Smooth muscle cell (in vitro differentiated cells): ENCODE results near the gene USP49. TPM values are rescaled to one million over a fixed set of nuclear protein-coding genes. Genes with fewer than 3 reads are reported as not detected.

ENCODE experiments used
- DNase-seq: peaks from one replicate; lab custom pipeline; 2025; ENCODE audit not compliant: unreplicated experiment; lab: John Stamatoyannopoulos, UW
- H2AFZ ChIP-seq: fragments of 200-600 bp; sonication (generic); 2 replicates; pipeline ENCODE4 v1.6.0; 2016; ENCODE audit warnings: antibody characterized with exemption, low read depth, mild to moderate bottlenecking
- H3F3A ChIP-seq: fragments of 200-600 bp; sonication (generic); 2 replicates; pipeline ENCODE4 v1.6.0; 2017; ENCODE audit warnings: antibody characterized with exemption, low read depth
- H3K27ac ChIP-seq: fragments of 200-600 bp; sonication (generic); 2 replicates; pipeline ENCODE4 v1.5.1; 2016; ENCODE audit warnings: low read depth, mild to moderate bottlenecking
- H3K27me3 ChIP-seq: fragments of 200-600 bp; sonication (generic); 2 replicates; pipeline ENCODE4 v1.6.1; 2016; ENCODE audit warnings: low read depth, mild to moderate bottlenecking
- H3K36me3 ChIP-seq: fragments of 200-600 bp; sonication (generic); 2 replicates; pipeline ENCODE4 v1.5.1; 2016; ENCODE audit warnings: low read depth
- H3K4me1 ChIP-seq: fragments of 200-600 bp; sonication (generic); 2 replicates; pipeline ENCODE4 v1.5.1; 2016; ENCODE audit warnings: low read depth
- H3K4me2 ChIP-seq: fragments of 200-600 bp; sonication (generic); 2 replicates; pipeline ENCODE4 v1.6.0; 2016; ENCODE audit warnings: mild to moderate bottlenecking
- H3K4me3 ChIP-seq: fragments of 200-600 bp; sonication (generic); 2 replicates; pipeline ENCODE4 v1.5.1; 2016; ENCODE audit warnings: mild to moderate bottlenecking
- H3K79me2 ChIP-seq: fragments of 200-600 bp; sonication (generic); 2 replicates; pipeline ENCODE4 v1.6.0; 2016; ENCODE audit warnings: low read depth, mild to moderate bottlenecking
- H3K9ac ChIP-seq: fragments of 200-600 bp; sonication (generic); 2 replicates; pipeline ENCODE4 v1.6.0; 2016; ENCODE audit warnings: low read depth
- H3K9me3 ChIP-seq: fragments of 200-600 bp; sonication (generic); replicated peaks from 2 replicates; pipeline ENCODE4 v1.5.1; 2016; ENCODE audit warnings: low read depth
- H4K20me1 ChIP-seq: fragments of 200-600 bp; sonication (generic); 2 replicates; pipeline ENCODE4 v1.6.0; 2016; ENCODE audit warnings: low read depth
- CTCF ChIP-seq: fragments of 200-600 bp; sonication (generic); IDR thresholded peaks from 2 replicates; pipeline ENCODE4 v1.5.1; 2017; ENCODE audit warnings: borderline replicate concordance, mild to moderate bottlenecking, antibody characterized with exemption; ENCODE audit not compliant: insufficient read depth, poor library complexity, severe bottlenecking
- WGBS: methylation state at CpG from one replicate; pipeline ENCODE4 v1.1.7; 2016; ENCODE audit warnings: low lambda C conversion rate; 5-methylcytosine and 5-hydroxymethylcytosine counted together
- polyA plus RNA-seq: library from polyadenylated mRNA; unstranded; fragments of >200 nt; fragmentation: Nextera tagmentation; extraction: Ambion mirVana; gene quantifications from 2 replicates; pipeline ENCODE4 v1.2.1, GENCODE V29; 2016
- total RNA-seq: library from RNA; depleted of rRNA; stranded (reverse); fragments of >200 nt; gene quantifications from 2 replicates; pipeline ENCODE4 v1.2.3, GENCODE V29; 2014

USP49 gene
- total and polyA plus RNA-seq, 2 experiments from 2014 or later, result 1.9 to 5.2 TPM

- no peaks in the 10 kb centered on the region for H3K27me3 ChIP-seq
- peak within 1 kb of the TSS; percentile 92 for H2AFZ ChIP-seq
- H3K27ac ChIP-seq, result peak within 1 kb of the TSS; percentile 99
- H4K20me1 ChIP-seq, result no peaks in the 10 kb centered on the region
- H3K9me3 ChIP-seq, result no peaks in the 10 kb centered on the region
- peak; percentile 98 for DNase-seq
- no peaks in the 10 kb centered on the region for H3K36me3 ChIP-seq
- H3F3A ChIP-seq, result no peaks in the 10 kb centered on the region
- 1% methylated on average over 51 of the region's 55 CpGs for WGBS
- peaks cover 25% of the 10 kb centered on the region for H3K4me1 ChIP-seq
- peak; percentile 97 for TF ChIP-seq CTCF
- peaks cover 74% of the 10 kb centered on the region for H3K79me2 ChIP-seq
- peak within 1 kb of the TSS; percentile 81 for H3K4me3 ChIP-seq
- peak within 1 kb of the TSS; percentile 99 for H3K9ac ChIP-seq
- peak within 1 kb of the TSS; percentile 97 for H3K4me2 ChIP-seq
Observed at GRCh38 chr6:41920921-41921711, 25.9 kb upstream of the USP49 start, which contains the start of the genes BYSL and MED20. Gene BYSL (plus strand): TSS chr6:41921499. CDS start chr6:41921563, 64 bp downstream. Gene MED20 (minus strand): TSS chr6:41921139. CDS start chr6:41921018, 121 bp downstream.

GRCh38 chr6:41917528-41917927, 22.4 kb upstream of the USP49 start:
- peaks cover 17% of the 10 kb centered on the region for H3K4me1 ChIP-seq
- H3K27me3 ChIP-seq, result no peaks in the 10 kb centered on the region
- WGBS, result 27% methylated on average over 4 of the region's 4 CpGs
- peak overlapping the region; percentile 26 for H3K4me2 ChIP-seq
- no peaks in the 10 kb centered on the region for H3F3A ChIP-seq
- no peak overlapping the region for H3K4me3 ChIP-seq
- peak overlapping the region; percentile 13 for H3K9ac ChIP-seq
- no peak for DNase-seq
- no peaks in the 10 kb centered on the region for H3K9me3 ChIP-seq
- peaks cover 49% of the 10 kb centered on the region for H3K79me2 ChIP-seq
- no peak overlapping the region for H2AFZ ChIP-seq
- TF ChIP-seq CTCF, result no peak
- H3K27ac ChIP-seq, result peak overlapping the region; percentile 76
- no peaks in the 10 kb centered on the region for H4K20me1 ChIP-seq
- no peaks in the 10 kb centered on the region for H3K36me3 ChIP-seq

- 100% methylated on average over 4 of the region's 4 CpGs for WGBS
- TF ChIP-seq CTCF, result no peak
- H3K27me3 ChIP-seq, result no peaks in the 10 kb centered on the region
- peaks cover 31% of the 10 kb centered on the region for H3K79me2 ChIP-seq
- H3K36me3 ChIP-seq, result no peaks in the 10 kb centered on the region
- no peak for DNase-seq
- H3K9me3 ChIP-seq, result no peaks in the 10 kb centered on the region
- no peaks in the 10 kb centered on the region for H4K20me1 ChIP-seq
- peaks cover 5% of the 10 kb centered on the region for H3K4me1 ChIP-seq
- no peak overlapping the region for H3K4me3 ChIP-seq
- no peak overlapping the region for H3K9ac ChIP-seq
- no peak overlapping the region for H2AFZ ChIP-seq
- H3K4me2 ChIP-seq, result no peak overlapping the region
- H3F3A ChIP-seq, result no peaks in the 10 kb centered on the region
- H3K27ac ChIP-seq, result no peak overlapping the region
Observed at GRCh38 chr6:41914869-41915530, 19.8 kb upstream of the USP49 start.
